GM19397 (cell line): ENCODE data around the gene ZNF22.

ENCODE experiments used
- ATAC-seq: cut with Tn5 transposase; IDR thresholded peaks from one replicate; pipeline ENCODE4 v1.9.1; 2021; ENCODE audit warnings: mild to moderate bottlenecking, moderate library complexity; ENCODE audit not compliant: unreplicated experiment

ZNF22 gene

DNA sequence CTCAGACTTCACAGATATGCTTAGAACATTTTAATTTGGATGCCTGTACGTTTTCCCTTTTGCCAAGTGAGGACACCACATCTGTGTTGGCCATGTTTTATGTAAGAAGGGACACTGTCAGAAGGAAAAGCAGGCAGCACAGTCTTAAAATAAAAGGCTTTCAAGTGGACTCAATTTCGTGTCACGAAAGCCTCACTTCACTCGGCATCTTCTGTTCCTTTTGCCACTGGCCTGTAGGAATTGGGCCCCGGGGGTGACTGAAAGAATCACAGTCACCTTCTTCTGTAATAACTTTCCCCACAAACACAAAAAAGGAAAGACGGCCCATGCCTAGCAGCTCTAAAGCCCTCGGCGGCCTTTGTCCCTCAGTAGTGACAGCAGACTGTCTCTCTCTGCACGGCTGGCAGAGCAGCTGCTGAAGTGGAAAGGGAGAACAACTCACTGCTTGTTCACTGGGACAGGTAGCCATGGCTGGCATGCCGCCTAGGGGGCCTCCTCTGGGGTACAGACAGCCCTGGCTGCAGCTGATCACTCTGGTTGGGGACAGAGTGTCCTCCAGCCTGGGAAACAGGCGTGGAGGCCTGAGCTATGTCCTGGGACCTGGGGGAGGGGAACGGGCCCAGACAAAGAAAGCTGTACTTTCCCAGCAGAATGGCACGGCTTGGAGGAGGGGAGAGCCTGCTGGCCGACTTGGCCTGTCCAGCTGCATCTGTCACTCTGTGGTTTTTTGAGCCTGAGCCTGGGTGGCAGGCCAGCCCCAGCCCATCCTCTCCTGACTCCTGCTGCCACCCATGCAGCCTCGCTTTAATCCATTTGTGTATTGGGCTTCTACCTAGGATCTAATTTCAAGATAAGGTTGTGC is 36.7 kb upstream of the ZNF22 start:
- ATAC-seq, result peak; percentile 17

DNA sequence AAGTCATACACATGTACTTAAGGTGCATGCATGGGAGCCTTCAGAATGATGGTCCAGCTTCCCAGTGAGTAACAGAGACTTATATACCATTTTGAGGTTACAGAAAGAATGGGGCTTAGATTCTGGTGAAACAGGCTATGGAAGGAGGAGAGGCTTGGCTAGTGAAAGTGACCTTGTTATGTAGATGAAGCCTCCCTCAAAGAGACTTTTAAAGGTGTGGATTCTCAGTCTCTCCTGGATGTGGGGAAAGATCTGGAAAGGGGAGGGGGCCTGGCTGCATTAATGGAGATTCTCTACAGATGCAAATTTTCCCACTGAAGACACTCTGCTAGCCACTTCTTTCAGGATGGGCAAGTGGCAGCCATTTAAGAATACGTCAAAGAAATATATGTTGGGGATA is 35.6 kb upstream of the ZNF22 start:
- ATAC-seq, result no peak

DNA sequence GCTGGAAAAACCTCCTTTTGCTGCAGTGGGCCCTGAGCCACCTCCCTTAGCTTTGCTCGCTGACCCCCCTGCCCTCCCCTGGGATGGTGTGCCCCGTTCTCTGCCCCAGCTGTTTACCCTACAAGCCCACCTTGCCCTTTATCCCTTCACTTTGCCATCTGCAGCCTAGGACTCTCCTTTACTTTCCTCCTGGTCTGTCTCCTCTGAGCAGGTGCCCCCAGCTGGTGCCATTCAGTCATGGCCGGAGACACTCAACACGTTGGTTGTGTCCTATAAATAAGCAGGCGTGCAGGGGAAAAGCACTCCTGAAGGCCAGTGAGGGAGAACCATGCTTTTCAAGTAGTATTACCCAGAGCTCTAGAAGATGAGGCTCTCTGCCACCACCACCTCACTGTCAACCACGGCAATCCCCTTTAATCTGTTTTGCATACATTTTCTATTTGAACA is 35.0 kb upstream of the ZNF22 start:
- peak; percentile 43 for ATAC-seq

DNA sequence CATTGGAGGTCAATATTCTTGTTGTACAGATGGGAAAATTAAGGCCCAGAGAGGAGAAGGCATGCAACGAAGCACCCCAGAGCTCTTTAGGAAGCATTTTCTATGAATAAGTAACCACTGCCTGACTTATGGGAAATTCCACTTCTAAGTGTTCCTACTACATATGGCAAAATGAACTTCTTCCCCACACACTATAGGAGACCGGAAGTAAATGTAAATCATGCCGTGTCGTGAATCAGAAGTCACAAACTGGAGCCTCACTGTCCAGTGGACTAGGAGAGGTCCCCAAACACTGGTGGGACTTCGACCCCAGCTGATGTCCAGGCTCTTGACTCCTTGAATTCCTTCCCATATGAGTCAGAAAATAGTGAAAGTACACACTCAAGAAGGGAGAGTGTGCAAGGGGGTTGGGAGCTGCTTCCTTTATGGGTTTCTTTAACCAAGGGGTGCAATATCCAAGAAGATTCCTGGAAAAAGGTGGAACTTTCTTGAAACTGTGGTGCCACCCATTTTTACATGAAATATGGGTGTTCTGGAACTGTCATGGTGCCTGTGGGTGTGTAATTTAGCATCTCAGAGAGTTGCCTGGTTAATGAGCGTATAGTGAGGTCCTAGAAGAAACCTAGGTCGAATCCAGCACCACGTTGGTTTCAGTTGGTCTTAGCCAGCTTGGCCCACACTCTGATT is 34.5 kb upstream of the ZNF22 start:
- ATAC-seq, result peak; percentile 25

DNA sequence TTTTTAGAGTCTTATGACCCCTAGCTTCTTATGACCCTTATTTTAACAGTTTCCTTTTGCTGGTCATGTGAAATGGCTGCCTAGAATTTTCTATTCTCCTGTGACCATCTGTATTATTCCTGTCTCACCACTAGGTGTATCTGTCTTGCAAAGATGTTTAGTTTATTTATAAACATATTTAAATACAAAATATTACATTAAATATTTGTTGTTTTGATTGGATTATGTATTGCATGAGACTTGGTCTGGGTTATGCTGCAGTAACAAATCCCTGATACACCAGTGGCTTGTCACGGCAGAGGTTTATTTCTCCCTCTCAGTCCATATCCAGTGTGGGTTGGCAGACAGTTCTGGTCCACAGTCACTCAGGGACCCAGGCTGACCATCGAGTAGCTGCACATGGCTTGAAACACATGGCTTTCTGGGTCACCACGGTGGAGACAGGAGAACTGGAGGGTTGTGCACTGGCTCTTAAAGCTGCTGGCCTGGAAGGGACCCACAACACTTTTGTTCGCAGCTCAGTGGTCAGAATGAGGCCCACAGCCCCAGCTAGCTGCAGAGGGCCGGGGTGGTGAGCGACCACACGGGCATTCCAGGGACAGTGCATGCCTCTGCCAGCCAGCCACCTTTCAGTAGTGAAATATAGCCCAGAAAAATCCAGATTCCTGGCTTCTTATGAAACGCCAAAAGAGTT is 33.8 kb upstream of the ZNF22 start:
- no peak for ATAC-seq

DNA sequence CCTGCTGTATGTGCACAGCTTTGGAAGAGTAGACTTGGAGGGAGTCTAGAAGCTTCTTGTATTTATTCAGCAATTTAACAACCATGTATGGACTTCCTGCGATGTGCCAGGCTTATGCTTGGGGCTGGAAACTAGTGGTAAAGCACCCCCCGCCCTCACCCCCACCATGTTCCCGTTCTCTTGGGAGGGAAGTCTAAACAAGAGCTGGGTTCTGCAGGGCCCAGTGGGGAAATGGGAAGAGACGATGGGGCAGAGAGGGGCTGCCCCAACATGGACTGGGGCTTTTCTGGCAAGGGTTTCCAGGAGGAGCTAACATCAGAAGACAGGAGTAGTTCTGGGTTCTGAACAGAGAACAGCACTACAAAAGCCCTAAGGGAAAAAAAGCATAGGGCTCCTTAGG is 33.1 kb upstream of the ZNF22 start:
- no peak for ATAC-seq

DNA sequence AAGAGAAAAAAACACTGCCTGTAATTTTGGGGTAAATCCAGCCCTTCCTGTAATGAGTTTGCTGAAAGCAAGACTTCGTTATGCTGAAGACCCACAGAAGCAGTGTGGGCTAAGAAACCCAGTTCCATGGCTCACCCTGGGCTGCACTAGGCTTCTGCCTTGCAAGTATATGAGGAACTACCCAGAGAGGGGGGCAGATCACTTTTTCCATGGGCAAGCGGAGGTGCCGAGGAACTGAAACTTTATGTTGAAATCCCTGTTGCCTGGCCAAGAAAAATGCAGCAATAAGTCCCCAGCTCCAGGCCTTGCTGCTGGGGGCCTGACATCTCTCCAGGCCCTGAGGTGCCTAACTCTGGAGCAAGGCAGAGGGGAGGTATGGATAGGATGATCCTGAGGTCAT is 32.6 kb upstream of the ZNF22 start:
- ATAC-seq, result no peak

DNA sequence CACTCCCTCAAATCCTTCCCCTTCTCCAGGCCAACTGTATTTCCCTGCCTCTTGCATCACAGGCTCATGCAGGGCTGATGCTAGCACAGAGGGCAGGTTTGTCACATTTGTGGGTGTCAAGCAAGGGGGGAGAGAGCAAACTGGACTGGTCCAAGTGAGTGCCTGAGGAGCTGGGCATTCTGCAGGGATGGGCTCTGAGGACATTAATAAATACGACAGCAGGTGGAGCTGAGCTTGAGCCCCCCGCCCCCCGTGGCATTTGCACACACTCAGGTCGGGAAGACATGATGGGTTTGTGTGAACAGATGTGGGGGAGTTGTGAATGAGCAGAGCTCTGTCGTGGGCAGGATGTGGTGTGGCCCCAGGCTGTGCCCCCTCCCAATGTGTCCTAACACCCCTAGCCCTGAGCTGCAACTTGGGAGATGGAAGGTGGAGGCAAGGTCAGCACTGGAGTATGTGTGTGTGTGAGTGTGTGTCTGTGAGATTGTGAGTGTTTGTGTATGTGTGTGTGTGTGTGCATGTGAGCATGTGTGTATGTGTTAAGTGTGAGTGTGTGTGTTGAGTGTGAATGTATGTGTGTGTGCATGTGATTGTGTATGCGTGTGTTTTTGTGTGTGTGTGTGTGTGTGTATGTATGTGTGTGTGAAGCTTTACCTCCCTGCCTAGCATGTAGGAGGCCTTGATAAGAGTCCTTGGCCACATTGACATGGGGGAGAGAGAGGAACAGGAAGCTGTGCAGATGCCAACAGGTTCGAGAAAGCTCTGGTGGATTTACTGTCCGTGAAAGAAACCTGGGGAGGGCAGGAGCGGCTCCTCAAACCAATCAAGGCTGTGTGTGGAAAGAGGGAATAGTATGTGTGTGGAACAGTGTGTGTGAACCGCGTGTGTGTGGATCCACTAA is 32.0 kb upstream of the ZNF22 start:
- no peak for ATAC-seq

DNA sequence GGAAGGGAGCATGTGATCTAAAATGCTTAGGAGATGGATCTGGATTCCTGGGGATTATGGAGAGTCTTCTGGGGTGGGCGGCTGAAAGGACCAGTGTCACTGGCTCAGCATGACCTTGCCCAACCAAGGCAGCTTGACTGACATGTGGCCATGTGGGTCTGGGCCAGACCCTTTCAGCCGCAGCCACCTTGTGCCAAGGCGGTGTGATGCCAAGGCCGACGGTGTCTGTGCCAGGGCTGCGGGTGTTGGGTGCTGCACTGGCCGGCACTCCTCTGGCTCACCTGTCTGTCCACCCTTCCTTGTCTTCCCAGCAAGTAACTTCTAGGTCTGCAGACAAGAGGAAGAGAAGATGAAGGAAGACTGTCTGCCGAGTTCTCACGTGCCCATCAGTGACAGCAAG is 30.9 kb upstream of the ZNF22 start:
- ATAC-seq, result no peak

DNA sequence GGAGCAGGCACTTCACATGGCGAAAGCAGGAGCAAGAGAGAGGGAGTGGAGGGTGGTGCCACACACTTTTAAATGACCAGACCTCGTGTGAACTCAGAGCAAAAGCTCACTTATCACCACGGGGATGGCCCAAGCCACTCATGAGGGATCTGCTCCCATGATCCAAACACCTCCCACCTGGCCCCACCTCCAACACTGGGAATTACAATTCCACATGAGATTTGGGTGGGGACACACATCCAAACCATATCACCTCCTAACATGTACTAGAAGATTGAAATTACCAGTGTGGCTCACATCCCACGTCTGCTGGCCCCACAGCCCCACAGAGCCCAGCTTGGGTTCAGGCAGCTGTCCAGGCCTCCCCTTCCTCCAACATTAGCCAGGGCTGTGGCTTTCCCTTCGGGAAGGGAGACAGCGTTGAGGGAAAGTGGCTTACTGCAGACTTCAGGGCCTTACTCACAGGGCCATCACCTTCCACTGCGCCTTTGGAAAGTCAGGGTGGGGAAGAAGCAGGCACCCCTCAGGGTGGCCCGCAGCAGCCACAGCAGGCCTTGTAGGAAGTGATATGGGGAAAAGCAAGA is 29.8 kb upstream of the ZNF22 start:
- no peak for ATAC-seq

DNA sequence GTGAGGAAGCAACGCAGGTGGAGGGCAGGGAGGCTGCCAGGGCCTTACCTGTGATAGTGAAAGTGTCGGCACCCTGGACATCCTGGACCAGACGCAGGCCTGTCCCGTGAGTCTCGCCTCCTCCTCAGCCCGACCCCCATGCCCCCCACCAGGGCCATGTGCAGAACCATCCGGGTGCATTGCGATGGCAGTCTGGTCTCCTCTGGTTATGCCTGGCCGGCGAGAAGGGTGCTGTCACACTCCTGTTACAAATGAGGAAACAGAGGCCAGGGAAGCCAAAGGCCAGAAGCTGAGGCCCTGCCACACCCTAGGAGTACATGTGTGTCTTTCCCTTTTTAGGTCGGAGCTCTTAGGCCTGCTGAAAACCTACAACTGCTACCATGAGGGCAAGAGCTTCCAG is 29.3 kb upstream of the ZNF22 start:
- no peak for ATAC-seq

DNA sequence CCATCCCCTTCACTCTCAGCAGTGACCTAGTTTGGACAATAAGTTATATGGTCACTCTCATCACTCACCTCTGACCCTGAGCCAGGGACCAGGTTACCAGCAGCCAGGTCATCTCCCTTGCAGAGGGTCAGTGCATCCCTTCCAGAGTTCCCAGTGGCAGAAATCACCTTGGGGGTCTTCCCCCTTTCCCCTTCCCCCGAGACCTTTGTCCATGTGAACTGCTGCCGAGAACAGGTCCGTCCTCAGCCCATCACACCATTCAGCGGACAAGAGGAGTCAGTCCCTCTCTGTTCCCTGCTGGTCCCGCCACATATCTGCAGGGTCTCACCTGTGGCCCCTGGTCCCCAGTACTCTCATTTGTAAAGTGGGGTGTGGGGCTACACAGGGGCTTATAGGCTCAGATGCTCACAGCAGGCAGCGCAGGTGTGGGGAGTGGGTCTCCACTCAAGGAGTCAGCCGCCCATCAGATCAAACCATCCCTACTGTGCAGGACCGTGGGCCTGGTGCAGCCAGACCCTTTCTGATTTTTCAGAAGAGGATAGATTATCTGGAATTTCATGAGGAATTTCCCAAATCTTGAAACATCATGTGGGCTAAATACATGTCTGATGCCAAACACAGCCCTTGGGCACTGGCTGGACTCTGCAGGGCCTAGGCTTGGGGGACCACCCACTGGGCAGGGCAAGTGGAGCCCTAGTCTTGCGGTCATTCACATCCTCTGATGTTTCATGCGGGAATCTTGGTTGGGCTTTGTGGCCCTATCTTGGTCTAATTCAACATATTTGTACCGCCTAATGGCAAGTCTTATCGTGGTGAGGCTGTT is 28.6 kb upstream of the ZNF22 start:
- no peak for ATAC-seq

DNA sequence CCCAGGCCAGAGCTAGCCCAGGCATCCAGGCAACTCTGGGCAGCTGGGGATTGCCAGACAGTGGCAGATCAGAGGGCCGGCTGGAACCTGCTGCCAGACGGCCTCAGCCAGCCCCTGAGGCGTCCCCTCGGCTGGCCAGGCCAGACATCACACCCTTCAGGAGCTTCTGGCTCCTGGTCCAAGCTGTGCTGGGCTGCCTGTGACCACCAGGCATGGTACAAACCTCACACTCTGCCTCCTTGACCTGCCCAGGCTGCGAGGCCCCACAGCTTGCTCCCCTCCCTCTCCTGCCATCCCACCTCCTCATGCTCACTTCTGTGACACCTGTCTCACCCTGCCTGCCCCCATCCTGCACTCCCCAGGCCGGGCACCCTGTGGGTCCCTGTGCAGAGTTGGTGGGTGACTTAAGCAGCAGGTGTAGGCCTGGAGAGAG is 27.8 kb upstream of the ZNF22 start:
- no peak for ATAC-seq

DNA sequence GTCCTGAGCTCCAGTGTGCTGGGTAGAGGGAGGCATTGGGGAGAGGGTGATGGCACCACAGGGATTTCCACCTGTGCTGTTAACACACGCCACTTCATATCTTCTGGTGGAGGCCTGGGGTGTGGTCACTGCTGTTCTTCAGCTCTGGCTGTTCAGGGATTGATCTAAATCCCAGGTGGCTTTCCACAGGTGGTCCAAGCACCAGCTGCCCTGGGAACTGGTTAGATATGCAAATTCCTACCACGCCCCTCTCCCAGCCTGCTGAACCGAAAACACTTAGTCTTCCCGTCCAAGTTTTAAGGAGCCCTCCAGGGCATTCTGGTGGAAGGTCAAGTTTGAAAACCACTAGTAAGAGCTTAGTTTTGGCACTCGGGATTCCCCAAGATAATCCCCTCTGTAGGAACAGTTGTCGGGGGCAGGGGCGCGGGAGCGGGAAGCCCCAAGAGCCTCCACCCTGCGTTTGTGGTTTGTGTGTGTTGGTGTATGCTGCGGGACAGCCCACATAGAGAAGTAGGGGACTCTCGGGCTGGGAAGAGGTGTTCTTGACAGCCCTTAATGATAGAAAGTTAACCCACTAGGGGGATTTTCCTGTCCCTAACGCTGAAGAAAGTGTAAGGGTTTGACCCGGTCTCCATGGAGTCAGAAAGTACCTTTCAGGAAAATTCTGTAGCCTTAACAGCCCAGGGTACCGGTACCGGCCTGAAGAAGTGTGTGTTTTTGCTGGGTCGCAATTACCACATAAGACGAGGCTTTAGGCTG is 27.2 kb upstream of the ZNF22 start:
- ATAC-seq, result no peak

DNA sequence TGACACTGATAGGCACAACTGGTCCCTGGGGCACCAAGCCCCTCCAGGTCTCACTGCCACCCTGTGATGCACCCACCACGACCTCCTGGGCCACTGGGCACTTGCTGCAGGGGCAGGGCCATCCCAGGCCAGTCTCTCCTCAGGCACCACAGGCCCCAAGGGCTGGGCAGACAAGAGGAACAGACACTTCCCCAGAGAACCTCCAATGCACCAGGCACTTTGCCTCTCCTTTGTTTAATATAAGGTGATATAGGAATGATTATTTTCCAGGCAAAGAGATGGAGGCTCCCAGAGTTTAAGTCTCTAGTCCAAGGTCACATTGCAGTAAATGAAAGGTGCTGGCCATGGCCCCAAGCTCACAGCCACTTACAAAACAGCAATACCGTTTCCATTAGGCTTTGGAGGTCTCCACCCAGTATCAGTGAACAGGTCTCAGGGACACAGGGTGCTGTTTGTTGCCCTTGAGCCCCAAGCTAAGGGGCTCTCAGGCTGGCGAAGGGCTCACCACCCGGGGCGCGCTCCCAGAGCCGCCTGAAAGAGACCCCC is 26.6 kb upstream of the ZNF22 start:
- ATAC-seq, result no peak

DNA sequence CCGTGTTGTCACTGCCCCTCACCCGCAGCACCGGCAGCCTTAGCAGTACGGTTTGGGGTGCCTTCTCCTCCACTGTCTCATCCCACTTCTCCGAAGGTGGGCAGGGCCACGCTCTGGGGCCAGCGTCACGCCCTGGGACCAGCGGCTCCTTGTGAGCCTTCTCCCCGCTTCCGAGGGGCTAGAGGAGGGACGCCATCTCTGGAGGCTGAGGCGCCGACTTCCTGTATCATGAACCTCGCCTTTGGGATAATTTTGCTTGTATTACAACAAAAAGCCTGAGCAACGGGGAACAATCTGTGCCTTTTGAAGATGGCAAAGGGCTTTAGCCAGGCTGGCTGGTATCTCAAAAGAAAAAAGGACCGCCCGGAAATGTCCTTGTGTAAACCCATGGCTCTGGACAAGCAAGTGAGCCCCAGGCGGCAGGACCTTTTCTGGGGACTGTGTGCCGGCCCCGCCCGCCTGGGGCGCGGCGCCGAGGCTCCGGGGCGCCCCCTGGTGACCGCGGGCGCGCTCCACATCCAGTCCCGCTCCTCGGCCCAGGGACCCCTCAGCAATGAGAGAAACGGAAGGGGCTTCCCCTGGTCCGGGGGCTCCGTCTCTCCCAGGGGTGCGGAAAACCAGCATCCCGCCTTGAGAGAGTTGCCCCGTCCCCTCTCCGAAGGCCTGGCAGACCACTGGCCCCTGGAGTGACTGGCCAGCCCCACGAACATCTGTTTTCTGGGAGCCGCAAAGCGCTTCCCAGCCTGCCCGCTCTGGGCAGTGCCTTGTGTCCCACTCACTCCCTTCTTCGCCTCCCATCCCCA is 25.9 kb upstream of the ZNF22 start:
- ATAC-seq, result peak; percentile 62

DNA sequence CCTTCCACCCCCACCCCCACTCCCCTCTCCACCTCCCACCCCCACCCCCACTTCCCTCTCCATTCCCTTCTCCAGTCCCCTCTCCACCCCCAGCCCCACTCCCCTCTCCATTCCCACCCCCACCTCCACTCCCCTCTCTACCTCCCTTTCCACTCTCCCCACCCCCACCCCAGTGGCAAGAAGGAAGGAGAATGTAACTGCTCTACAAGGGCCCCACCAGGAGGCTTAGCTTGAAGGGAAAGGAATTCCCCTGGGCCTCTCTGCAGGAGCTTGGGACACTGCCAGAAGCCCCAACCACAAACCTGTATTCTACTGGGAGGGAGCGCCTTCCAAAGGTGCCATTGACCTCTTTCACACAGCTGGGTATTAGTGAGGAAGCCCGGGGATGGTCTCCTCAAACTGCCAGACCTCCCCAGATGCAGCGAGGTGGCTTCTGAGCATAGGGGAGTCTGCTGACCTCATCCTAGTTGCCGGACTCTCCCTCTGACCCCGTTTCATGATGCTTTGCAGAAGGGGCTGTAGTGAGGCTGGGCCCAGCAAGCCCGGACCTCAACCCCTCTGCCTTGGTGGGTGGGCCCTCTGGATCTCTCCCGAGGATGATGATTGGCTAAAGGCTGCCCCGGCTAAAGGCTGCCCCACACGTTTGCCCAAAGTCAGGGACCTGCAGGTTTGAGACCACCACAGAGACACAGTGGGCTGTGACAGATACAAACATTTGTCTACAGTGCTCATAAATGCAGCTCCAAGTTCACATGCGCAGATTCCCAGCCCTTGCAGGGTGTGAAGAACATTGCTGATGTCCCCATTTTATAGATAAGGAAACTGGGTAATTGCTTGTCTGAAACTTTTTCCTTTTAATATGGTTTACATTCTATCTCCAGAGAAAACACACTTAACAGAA is 25.0 kb upstream of the ZNF22 start:
- ATAC-seq, result no peak
